Parathyroid adenoma (tissue), 2 donors: ENCODE measurements around the gene TMEM164.
"Not testable (repeated sequence)": the region's sequence is repeated elsewhere in the genome, so short reads cannot be mapped to it uniquely, and the experiment has no call there.

ENCODE experiments used
- H2AFZ ChIP-seq: fragments of 300-600 bp; sonication (generic); one replicate; pipeline ENCODE4 v1.7.0; 2017; ENCODE audit warnings: antibody characterized with exemption, mild to moderate bottlenecking
- H3K27ac ChIP-seq: fragments of 300-600 bp; sonication (generic); one replicate; pipeline ENCODE4 v1.7.0; 2017
- H3K27me3 ChIP-seq: fragments of 300-600 bp; sonication (generic); one replicate; pipeline ENCODE4 v1.7.0; 2017; ENCODE audit warnings: low read length; ENCODE audit not compliant: control insufficient read depth, insufficient read depth
- H3K36me3 ChIP-seq: fragments of 300-600 bp; sonication (generic); one replicate; pipeline ENCODE4 v1.7.0; 2017; ENCODE audit warnings: low read length; ENCODE audit not compliant: control insufficient read depth, insufficient read depth
- H3K4me1 ChIP-seq: fragments of 300-600 bp; sonication (generic); one replicate; pipeline ENCODE4 v1.7.0; 2017; ENCODE audit warnings: control low read depth
- H3K4me2 ChIP-seq: fragments of 300-600 bp; sonication (generic); one replicate; pipeline ENCODE4 v1.7.0; 2017; ENCODE audit warnings: low read length
- H3K4me3 ChIP-seq: fragments of 300-600 bp; sonication (generic); one replicate; pipeline ENCODE4 v1.7.0; 2017; ENCODE audit warnings: low read depth, low read length
- H3K79me2 ChIP-seq: fragments of 300-600 bp; sonication (generic); one replicate; pipeline ENCODE4 v1.7.0; 2017; ENCODE audit warnings: control low read depth
- H3K9ac ChIP-seq: fragments of 300-600 bp; sonication (generic); one replicate; pipeline ENCODE4 v1.7.0; 2017; ENCODE audit warnings: mild to moderate bottlenecking
- H3K9me3 ChIP-seq: fragments of 300-600 bp; sonication (generic); one replicate; pipeline ENCODE4 v1.7.0; 2017; ENCODE audit warnings: low read length; ENCODE audit not compliant: control insufficient read depth
- CTCF ChIP-seq: fragments of 300-600 bp; sonication (generic); IDR thresholded peaks from one replicate; pipeline ENCODE4 v1.7.0; 2017; ENCODE audit warnings: antibody characterized with exemption, mild to moderate bottlenecking
- donor health status: primary hyperparathyroidism.

TMEM164 gene

GRCh38 chrX:109959356-109959871 is 43.5 kb upstream of the TMEM164 start:
- Histone ChIP-seq H3K4me3 (no peak overlapping the region), H3K27me3 (no peaks in the 10 kb centered on the region), H3K27ac (no peak overlapping the region), H3K4me1 (no peaks in the 10 kb centered on the region), H3K4me2 (no peak overlapping the region), H3K9ac (no peak overlapping the region), H3K36me3 (no peaks in the 10 kb centered on the region), H3K79me2 (no peaks in the 10 kb centered on the region), H2AFZ (no peak overlapping the region), H3K9me3 (no peaks in the 10 kb centered on the region)
- TF ChIP-seq CTCF = no peak

- TF ChIP-seq CTCF = no peak
- Histone ChIP-seq H3K79me2 (no peaks in the 10 kb centered on the region), H3K4me3 (no peak overlapping the region), H3K36me3 (no peaks in the 10 kb centered on the region), H3K9me3 (no peaks in the 10 kb centered on the region), H3K27ac (no peak overlapping the region), H3K9ac (no peak overlapping the region), H3K4me1 (no peaks in the 10 kb centered on the region), H3K27me3 (no peaks in the 10 kb centered on the region), H3K4me2 (no peak overlapping the region), H2AFZ (no peak overlapping the region)
Measured at GRCh38 chrX:109964390-109964789, 38.5 kb upstream of the TMEM164 start.

- Histone ChIP-seq H3K27me3 (no peaks in the 10 kb centered on the region), H3K4me3 (no peak overlapping the region), H2AFZ (no peak overlapping the region), H3K9ac (no peak overlapping the region), H3K27ac (no peak overlapping the region), H3K36me3 (no peaks in the 10 kb centered on the region), H3K4me2 (no peak overlapping the region), H3K9me3 (no peaks in the 10 kb centered on the region), H3K4me1 (no peaks in the 10 kb centered on the region), H3K79me2 (no peaks in the 10 kb centered on the region)
- no peak for TF ChIP-seq CTCF
Measured at GRCh38 chrX:109966246-109966645, 36.7 kb upstream of the TMEM164 start.

GRCh38 chrX:109967156-109967555 is 35.8 kb upstream of the TMEM164 start:
- Histone ChIP-seq H3K4me2 (no peak overlapping the region), H3K4me3 (no peak overlapping the region), H3K27ac (no peak overlapping the region), H3K27me3 (no peaks in the 10 kb centered on the region), H3K36me3 (no peaks in the 10 kb centered on the region), H3K79me2 (no peaks in the 10 kb centered on the region), H2AFZ (no peak overlapping the region), H3K4me1 (no peaks in the 10 kb centered on the region), H3K9ac (no peak overlapping the region), H3K9me3 (no peaks in the 10 kb centered on the region)
- no peak for TF ChIP-seq CTCF

- H3K9me3 ChIP-seq, H3K27me3 ChIP-seq, H3K27ac ChIP-seq, H3K4me2 ChIP-seq, H3K79me2 ChIP-seq, H2AFZ ChIP-seq, H3K9ac ChIP-seq, H3K4me3 ChIP-seq, H3K36me3 ChIP-seq, H3K4me1 ChIP-seq: not testable (repeated sequence)
Measured at GRCh38 chrX:109970841-109971240, 32.1 kb upstream of the TMEM164 start.
